ENCODE data around the gene GSTO1. TPM values are rescaled to one million over a fixed set of nuclear protein-coding genes. Genes with fewer than 3 reads are reported as not detected.

The GSTO1 gene
- polyA plus RNA-seq, 1 donor = 229 TPM

DNA sequence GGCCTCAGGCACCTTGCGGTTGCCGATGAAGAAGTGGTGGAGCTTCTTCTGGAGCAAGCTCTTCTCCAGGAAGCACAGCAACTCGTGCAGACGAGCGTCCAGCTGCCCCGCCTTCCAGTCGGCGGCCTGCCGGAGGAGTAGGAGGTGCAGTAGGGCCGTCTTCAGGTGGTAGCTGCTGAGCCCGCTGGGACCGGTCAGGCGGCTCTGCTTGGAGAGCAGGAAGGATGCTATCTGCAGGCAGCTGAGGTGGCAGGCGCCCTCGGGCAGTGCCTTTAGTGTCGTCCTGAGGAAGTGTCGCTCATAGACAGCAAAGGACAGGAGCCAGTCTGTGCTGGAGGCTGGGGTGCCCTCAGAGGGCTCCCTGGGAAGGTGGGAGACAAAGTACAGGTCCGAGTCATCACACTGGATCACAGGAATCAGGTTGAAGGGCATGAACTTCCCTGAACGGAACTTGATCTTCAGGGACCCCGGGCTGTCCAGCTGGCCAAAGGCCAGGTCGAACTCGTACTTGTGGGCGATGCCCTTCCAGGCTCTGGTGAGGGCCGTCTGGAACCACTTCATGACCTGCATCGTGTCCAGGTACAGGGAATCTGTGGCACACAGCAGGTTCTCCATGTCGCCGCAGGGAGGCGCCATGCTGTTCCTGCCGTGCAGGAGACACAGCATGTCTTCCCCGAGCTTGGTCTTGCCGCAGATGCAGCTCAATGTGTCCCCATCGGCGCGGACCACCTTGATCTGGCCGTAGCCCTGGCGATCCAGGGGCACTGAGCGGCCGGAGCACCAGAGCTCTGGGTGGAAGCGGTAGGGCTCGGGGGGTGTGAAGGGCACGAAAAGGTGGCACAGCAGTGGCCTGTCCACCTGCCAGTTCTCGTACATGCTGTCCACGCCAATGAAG lies 60.1 kb downstream of the GSTO1 start:
- Histone ChIP-seq H3K4me1 (ENCODE audit: control insufficient read depth, insufficient read depth, low read length) (no peaks in the 10 kb centered on the region), H3K27me3 (ENCODE audit: control insufficient read depth, insufficient read depth, low read length) (no peaks in the 10 kb centered on the region), H3K9me3 (ENCODE audit: control insufficient read depth, low read depth, low read length) (no peaks in the 10 kb centered on the region), H3K27ac (ENCODE audit: low read length) (no peak overlapping the region), H3K36me3 (ENCODE audit: control insufficient read depth, insufficient read depth, low read length) (peaks cover 37% of the 10 kb centered on the region), H3K4me3 (ENCODE audit: low read length) (no peak overlapping the region)
- no peak for DNase-seq
- WGBS (ENCODE audit: insufficient coverage, low lambda C conversion rate) = no CpG with 5 or more reads among the region's 43 CpGs

DNA sequence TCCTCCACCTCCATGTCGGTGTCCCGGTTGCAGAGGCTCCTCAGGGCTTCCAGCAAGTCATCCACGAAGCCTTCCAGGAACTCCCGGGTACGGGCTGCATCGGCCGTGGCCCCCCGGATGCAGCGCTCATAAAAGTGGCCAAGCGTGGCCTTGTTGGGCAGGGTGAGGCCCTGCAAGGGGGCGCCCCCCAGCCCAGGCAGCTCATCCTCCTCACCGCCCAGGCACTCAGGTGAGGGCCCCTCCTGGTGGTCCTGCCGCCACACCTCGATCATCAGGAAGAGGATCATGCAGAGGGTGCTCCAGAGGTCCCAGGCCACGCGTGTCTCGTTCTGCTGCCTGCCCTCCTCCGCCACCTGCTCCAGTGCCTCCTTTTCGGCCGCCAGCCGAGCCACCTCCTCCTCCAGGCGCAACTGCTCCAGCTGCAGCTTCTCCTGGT lies 60.8 kb downstream of the GSTO1 start:
- no CpG with 5 or more reads among the region's 22 CpGs for WGBS (ENCODE audit: insufficient coverage, low lambda C conversion rate)
- Histone ChIP-seq H3K4me1 (ENCODE audit: control insufficient read depth, insufficient read depth, low read length) (no peaks in the 10 kb centered on the region), H3K36me3 (ENCODE audit: control insufficient read depth, insufficient read depth, low read length) (peaks cover 35% of the 10 kb centered on the region), H3K4me3 (ENCODE audit: low read length) (no peak overlapping the region), H3K9me3 (ENCODE audit: control insufficient read depth, low read depth, low read length) (no peaks in the 10 kb centered on the region), H3K27ac (ENCODE audit: low read length) (no peak overlapping the region), H3K27me3 (ENCODE audit: control insufficient read depth, insufficient read depth, low read length) (no peaks in the 10 kb centered on the region)
- no peak for DNase-seq

DNA sequence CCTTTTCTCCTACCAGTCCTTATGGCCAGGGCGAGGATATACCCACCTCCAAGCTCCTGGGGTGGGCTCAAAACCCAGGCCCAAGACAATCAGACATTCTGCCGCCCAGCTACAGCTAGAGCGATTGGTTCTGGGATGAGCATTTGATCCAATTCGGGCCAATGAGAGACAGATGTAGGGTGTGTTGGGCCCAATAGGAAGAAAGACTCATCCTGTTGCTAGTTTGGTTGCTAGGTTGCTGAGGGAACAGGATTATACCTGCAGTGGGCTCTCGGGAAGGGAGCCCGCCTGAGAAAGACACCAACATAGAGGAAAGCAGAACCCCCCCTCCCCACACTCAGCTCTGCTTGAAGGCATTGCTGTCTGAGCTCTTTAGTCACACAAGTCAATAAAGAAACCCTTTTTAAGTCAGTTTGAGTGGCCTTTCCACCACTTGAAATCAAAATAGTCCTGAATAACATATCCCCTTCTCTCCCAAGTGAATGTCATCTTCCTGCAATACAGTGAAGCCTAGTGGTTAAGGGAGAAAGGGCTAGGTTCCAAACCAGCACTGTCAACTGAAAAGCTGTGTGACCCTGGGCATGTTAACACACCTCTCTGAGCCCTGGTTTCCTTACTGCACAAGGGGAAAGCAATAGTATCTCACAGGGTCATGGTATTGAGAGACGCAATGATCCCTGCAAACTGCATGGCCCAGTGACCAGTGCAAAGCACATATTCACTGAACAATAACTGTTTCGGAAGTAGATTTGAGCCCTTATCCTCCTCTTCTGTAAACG lies 61.8 kb downstream of the GSTO1 start:
- H3K27ac ChIP-seq (ENCODE audit: low read length) = no peak overlapping the region
- H3K4me3 ChIP-seq (ENCODE audit: low read length) = no peak overlapping the region
- no peaks in the 10 kb centered on the region for H3K27me3 ChIP-seq (ENCODE audit: control insufficient read depth, insufficient read depth, low read length)
- peaks cover 33% of the 10 kb centered on the region for H3K36me3 ChIP-seq (ENCODE audit: control insufficient read depth, insufficient read depth, low read length)
- DNase-seq = no peak
- no peaks in the 10 kb centered on the region for H3K4me1 ChIP-seq (ENCODE audit: control insufficient read depth, insufficient read depth, low read length)
- H3K9me3 ChIP-seq (ENCODE audit: control insufficient read depth, low read depth, low read length) = no peaks in the 10 kb centered on the region
- WGBS (ENCODE audit: insufficient coverage, low lambda C conversion rate) = 73% methylated on average over 2 of the region's 9 CpGs

Other genes with a start within 250 kb of the GSTO1 start
- gene COL17A1, start 169.0 kb upstream of the GSTO1 start, polyA plus RNA-seq = 8.8 TPM
- 9.3 TPM for gene SFR1, start 132.7 kb upstream of the GSTO1 start, polyA plus RNA-seq
- gene CFAP43, start 22.5 kb upstream of the GSTO1 start, polyA plus RNA-seq = 5.6 TPM
- 35.7 TPM for gene GSTO2, start 14.3 kb downstream of the GSTO1 start, polyA plus RNA-seq
- gene ITPRIP, start 83.6 kb downstream of the GSTO1 start, polyA plus RNA-seq = 4.4 TPM
- 0.27 TPM for gene CFAP58, start 98.9 kb downstream of the GSTO1 start, polyA plus RNA-seq